Hypothalamus (tissue), 51 donors: ENCODE results near the gene SEMA6B.
"Not testable (repeated sequence)": the region's sequence is repeated elsewhere in the genome, so short reads cannot be mapped to it uniquely, and the experiment has no call there.

Experiments used
- DNase-seq, 51 donors: peaks; one replicate each; lab custom pipeline; 2025; lab: John Stamatoyannopoulos, UW

Gene SEMA6B

GRCh38 chr19:4559569-4559968, at the start of gene SEMA6B:
TSS of gene SEMA6B (minus strand) at chr19:4559684. CDS start at chr19:4558457, 1,227 bp downstream.
- DNase-seq: peak in 7 of 51 donors; percentile 4 to 29 (median 16)

- peak in 23 of 51 donors; percentile 4 to 48 (median 27) for DNase-seq
These were observed 47.6 kb upstream of the SEMA6B start for GRCh38 chr19:4606921-4607678.

DNA sequence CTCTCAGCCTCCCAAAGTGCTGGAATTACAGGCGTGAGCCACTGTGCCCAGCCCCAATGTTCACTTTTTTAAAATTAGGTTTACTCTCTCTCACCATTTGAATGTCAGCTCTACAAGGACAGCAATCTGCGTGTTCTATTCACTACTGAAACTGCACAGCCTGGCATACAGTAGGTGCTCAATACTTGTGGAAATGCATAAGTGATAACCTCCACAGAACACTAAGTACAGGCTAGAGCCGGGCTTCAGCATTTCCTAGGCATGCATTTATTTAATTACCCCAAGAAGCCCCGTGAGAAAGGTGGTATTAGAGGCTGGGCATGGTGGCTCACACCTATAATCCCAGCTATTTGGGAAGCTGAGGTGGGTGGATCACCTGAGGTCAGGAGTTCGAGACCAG, 46.7 kb upstream of the SEMA6B start:
- DNase-seq: no peak

- no peak for DNase-seq
These were observed 45.4 kb upstream of the SEMA6B start for GRCh38 chr19:4604912-4605311.

DNA sequence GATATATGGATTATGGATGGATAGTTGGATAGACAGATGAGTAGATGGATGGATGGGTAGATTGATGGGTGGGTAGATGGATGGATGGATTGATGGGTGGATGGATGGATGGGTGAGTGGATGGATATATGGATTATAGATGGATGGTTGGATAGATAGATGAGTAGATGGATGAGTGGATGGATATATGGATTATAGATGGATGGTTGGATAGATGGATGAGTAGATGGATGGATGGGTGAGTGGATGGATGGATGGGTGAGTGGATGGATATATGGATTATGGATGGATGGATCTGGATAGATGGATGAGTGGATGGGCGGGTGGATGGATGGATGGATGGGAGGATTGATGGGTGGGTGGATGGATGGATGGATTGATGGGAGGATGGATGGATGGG, 43.4 kb upstream of the SEMA6B start:
- no peak for DNase-seq

- no peak for DNase-seq
These were observed 42.8 kb upstream of the SEMA6B start for GRCh38 chr19:4602173-4602788.

GRCh38 chr19:4600893-4601292, 41.4 kb upstream of the SEMA6B start:
- DNase-seq: no peak

DNA sequence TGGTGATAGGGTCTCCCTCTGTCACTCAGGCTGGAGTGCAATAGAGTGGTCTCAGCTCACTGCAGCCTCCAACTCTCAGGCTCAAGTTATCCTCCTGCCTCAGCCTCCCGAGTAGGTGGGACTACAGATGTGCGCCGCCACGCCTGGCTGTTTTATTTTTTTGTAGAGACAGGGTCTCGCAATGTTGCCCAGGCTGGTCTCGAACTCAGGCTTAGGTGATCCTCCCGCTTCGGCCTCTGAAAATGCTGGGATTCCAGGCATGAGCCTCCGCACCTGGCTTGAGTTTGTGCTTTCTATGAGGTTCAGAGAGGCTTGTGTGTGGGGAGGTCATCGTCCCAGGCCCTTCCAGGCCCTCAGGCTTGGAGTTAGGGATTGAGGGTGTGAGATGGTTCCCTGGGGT, 40.6 kb upstream of the SEMA6B start:
- no peak for DNase-seq

DNA sequence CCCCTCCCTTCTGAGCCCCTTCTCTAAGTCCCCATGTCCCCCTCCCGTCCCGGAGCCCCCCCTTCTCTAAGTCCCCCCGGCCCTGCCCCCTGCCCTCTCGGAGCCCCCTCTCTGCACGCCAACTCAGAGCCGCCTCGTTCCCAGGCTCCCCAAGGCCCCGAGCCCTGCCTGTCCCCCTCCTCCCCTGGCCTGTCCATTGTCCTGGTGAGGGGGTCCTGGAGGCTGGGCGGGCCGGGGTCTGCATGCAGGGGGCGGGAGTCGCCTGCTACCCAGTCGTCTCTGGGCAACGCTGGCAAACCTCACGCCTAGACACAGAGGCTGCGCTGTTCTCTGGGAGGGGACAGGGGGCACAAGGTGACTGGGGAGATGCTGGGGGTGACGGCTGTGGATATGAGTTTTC, 39.2 kb upstream of the SEMA6B start:
- no peak for DNase-seq

DNA sequence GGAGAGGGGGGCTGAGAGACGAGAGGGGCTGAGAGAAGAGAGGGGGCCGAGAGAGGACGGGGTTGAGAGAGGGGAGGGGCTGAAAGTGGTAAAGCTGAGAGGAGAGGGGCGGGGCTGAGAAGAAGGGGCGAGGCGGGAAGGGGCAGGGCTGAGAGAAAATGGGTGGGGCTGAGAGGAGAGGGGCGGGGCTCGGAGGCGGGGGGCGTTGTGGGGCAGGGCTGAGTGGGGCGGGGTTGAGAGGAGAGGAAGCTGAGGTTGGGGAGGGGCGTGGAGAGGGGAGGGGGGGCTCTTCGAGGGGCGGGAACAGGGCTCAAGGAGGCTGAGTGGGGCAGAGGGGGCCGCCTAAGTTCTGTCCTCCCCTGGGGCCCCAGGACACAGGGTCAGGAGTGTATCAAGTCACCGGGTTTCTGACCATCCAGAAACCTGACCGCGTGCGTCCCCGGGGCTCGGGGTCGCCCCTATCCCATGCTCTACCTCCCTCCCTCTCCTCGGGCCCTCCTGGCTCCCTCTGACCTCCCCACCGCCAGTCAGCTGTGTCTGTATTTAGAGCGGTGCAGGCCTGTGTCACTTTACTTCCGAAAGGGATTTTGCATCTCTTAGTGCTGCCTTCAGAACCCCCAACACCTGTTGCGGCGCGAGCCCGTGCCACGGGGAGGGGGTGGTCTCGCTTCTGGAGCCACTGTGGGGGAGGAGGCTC, 38.6 kb upstream of the SEMA6B start:
- peak in 4 of 51 donors; percentile 13 to 22 (median 18) for DNase-seq

DNA sequence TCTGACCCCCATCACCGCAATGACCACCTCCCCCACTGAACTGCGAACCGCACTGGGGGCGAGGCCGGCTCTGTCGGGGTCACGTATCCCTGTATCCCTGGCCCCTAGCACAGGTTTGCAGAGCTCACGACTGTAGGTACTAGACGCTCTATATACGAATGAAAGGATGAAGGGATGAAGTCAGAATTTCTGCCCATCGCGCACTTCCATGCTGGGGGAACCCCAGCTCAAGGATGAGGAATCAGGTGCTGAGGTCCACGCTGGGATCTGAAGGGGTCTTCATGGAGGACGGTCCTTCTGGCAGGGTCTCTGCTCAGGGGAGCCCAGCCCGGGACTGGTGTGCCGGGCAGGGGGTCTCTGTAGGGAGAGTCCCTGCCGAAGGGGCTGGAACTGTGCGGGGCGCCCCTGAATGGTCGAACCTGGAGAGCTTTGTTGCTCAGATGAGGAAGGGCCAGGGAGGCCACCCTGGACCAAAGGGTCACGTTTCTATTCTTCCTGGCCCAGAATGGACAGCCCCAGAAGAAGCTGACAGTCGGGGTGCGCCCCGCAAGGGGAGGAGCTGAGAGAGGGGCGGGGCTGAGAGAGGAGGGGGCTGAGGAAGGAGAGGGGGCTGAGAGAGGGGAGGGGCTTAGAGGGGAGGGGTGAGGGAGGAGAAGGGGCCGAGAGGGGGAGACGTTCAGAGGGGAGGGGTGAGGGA, 37.9 kb upstream of the SEMA6B start:
- DNase-seq: peak in 1 of 51 donors; percentile 20

DNA sequence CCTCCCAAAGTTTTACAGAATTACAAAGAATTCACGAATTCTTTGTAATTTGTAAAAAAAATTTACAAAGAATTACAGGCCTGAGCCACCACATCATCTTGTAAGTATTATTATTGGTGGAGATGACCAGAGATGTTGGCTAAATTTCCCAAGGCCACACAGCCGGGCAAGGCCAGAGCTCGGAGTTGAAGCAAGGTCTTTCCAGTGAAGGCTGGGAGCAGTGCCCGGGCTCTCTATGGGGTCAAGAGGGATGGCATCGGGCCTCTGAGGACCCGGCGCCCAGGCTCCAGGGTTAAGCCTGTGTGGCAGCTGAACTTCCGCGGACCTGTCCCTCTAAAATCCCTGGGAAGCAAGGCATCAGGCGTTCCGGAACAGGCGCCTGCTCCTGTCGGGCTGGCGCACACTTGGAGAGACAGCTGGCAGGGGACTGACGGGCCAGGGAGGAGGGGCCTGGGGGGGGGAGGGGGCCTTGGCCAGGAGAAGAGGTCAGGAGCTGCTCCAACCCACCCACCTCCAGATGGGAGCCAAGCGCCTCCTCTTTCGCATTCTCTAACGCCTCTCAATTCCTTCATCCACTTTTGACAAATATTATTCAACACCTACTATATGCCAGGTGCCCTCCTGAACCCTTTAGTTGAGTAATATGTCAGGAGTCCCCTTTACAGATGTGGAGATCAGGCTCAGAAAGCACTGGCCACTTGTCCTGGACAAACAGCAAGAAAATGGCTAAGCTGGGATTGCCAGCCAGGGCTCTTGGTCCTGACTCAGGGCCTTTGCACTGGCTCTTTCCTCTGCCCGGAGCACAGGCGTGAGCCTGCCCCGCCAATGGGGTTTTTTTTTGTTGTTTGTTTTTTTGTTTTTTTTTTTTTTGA, 36.8 kb upstream of the SEMA6B start:
- no peak for DNase-seq

GRCh38 chr19:4595158-4595557, 35.7 kb upstream of the SEMA6B start:
- DNase-seq: not testable (repeated sequence)

DNA sequence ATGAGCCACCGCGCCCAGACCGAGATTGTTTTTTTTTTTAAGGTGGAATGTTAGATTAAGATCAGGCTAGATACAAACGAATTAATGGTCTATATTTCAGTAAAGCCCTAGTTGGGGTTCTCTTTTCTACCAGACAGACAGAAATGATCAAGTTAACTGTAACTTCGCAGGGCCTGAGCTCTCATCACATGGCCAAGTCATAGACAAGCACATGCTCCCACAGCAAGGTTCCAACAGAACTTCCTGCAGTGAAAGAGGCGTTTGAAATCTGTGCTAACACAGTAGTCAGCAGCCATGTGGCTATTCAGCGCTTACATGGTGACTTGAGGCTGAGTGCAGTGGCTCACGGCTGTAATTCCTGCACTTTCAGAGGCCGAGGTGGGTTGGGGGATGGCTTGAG, 34.7 kb upstream of the SEMA6B start:
- DNase-seq: no peak

DNA sequence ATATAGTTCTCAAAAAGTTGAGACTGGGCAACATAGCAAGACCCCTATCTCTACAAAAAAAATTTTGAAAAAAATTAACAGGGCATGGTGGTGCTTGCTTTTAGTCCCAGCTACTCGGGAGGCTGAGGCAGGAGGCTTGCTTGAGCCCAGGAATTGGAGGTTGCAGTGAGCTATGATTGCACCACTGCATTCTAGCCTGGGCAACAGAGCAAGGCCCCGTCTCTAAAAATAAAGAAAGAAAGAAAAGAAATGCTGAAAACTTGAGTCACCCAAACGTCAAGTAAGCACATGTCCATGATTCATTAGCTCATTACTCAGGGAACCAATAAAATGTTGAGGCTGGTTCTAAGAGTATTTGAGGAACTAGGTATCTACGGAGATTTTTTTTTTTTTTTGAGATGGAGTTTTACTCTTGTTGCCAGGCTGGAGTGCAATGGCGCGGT, 33.9 kb upstream of the SEMA6B start:
- DNase-seq: no peak

DNA sequence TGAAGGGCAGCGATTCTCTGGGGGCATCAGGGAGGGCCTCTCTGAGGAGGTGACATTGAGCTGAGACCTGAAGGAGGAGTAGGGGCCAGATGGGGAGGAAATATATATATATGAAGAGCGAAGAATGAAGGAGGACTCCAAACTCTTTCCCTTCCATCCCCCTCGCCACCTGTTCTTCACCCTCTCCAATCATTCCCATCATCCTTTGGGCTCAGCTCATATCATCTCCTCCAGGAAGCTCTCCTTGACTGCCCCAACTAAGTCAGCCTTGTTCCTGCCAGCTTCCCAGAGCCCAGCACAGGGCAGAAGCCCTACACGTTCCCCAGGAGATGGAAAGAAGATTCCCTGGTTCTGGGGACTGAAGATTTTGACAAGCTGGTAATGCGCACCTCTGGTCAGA, 33.0 kb upstream of the SEMA6B start:
- DNase-seq: no peak

DNA sequence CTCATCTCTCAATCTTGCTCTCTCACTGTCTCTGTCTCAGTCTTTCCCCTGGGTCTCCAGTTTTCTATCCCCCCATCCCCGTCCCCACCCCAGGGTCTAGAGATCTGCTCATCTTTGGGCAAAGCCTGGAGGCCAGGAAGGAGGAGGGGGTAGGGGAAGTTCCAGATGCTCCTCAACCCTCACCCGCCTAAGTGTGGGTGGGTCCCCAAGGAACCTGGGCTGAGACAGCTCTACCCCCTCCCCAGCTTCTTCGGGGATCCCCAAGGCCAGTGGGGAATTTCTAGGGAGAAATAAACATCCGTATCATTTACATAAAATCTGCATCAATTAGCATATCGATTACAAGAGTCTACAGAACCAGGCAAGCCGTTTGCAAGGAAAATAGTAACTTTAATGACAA, 31.8 kb upstream of the SEMA6B start:
- no peak for DNase-seq

DNA sequence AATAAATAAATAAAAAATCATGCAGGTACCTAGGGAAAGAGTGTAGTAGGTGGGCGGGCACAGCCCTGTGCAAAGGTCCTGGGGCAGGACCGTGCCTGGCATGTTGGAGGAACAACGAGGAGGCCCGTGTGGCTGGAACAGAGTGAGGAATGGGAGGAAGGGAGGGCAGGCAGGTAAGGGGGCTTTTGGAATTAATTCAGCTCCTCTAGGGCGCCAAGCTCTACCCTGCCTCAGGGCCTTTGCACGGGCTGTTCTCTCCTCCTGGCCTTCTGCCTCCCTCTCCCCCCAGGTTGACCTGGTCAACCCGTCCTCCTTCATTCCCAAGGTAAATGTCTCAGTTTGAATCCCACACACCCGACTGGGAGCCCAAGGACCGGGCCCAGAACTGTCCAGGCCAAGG, 31.1 kb upstream of the SEMA6B start:
- no peak for DNase-seq

DNA sequence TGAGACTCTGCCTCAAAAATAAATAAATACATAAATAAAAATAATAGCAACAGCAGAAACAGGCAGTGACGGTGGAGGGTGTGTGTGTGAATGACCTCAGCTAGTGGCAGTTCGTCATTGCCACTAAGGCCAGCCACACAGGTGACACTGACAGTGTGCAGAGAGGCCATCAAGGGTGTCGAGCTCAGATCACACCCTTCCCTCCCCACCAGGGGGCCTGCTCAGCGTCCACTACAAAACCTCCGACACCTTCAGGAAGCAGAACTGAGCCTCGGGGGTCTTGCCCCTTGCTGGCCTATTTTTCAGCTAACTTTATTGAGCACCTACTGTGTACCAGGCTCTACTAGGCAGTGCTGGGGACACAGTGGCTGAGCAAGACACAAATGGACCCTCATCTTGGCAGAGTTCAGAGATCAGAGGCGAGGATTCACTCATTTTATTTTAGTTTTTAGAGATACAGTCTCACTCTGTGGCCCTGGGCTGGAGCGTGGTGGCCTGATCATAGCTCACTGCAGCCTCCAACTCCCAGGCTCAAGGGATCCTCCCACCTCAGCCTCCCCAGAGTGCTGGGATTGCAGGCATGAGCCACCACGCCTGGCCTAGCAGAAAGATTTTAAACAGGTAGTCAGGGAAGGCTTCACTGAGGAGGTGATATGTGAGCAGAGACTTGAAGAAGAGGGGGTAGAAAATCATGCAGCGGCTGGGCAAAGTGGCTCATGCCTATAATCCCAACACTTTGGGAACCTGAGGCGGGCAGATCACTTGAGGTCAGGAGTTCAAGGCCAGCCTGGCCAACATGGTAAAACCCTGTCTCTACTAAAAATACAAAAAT, 30.3 kb upstream of the SEMA6B start:
- DNase-seq: peak in 1 of 51 donors; percentile 7
